Spleen (tissue), 11 donors: ENCODE results near the gene ABCA12. TPM values are rescaled to one million over a fixed set of nuclear protein-coding genes. Genes with fewer than 3 reads are reported as not detected.

Source experiments
- DNase-seq: peaks from one replicate; pipeline ENCODE4 v3.0.0-alpha.2; 2020
- H3K27ac ChIP-seq, 8 donors: fragments of 200-600 bp; sonication (generic) in 7 of 8; 1 replicate in 4 of 8; 2 replicates in 4 of 8; pipeline versions ENCODE4 v1.5.0 to v1.8.0; 2016 to 2021; ENCODE audit warnings: inconsistent platforms in 4 of 8, mild to moderate bottlenecking in 4 of 8, moderate library complexity in 1 of 8
- H3K27me3 ChIP-seq, 7 donors: fragments of 200-600 bp; sonication (generic) in 6 of 7; replicated peaks in 1 of 7; 1 replicate in 4 of 7; 2 replicates in 3 of 7; pipeline versions ENCODE4 v1.5.0 to v1.8.0; 2016 to 2021; ENCODE audit warnings: inconsistent platforms in 3 of 7, mild to moderate bottlenecking in 1 of 7
- H3K36me3 ChIP-seq, 6 donors: fragments of 200-600 bp; sonication (generic) in 5 of 6; 1 replicate in 4 of 6; 2 replicates in 2 of 6; pipeline versions ENCODE4 v1.5.0 to v1.8.0; 2016 to 2021; ENCODE audit warnings: inconsistent platforms in 2 of 6
- H3K4me1 ChIP-seq, 6 donors: fragments of 200-600 bp; sonication (generic) in 5 of 6; 1 replicate in 3 of 6; 2 replicates in 3 of 6; pipeline versions ENCODE4 v1.5.0 to v1.8.0; 2016 to 2021; ENCODE audit warnings: inconsistent platforms in 3 of 6
- H3K4me3 ChIP-seq, 8 donors: fragments of 200-600 bp; sonication (generic) in 7 of 8; 1 replicate in 4 of 8; 2 replicates in 4 of 8; pipeline versions ENCODE4 v1.5.0 to v1.8.0; 2016 to 2021; ENCODE audit warnings: inconsistent platforms in 4 of 8, mild to moderate bottlenecking in 4 of 8, moderate library complexity in 2 of 8
- H3K9me3 ChIP-seq, 8 donors: fragments of 200-600 bp; sonication (generic) in 7 of 8; 1 replicate in 4 of 8; 2 replicates in 4 of 8; pipeline versions ENCODE4 v1.5.0 to v1.8.0; 2016 to 2021; ENCODE audit warnings: inconsistent platforms in 4 of 8
- CTCF ChIP-seq, 11 experiments: fragments of 200-600 bp in 7 of 11; fragments of 450-650 bp in 4 of 11; sonication (generic) in 4 of 11; IDR thresholded peaks in 8 of 11; conservative IDR thresholded peaks in 3 of 11; 1 replicate in 7 of 11; 2 replicates in 4 of 11; pipeline versions ENCODE4 v1.4.0 to v1.8.0; 2016 to 2021; ENCODE audit warnings: antibody characterized with exemption in 11 of 11, inconsistent platforms in 4 of 11, mild to moderate bottlenecking in 1 of 11
- POLR2A ChIP-seq, 3 donors: fragments of 450-650 bp; IDR thresholded peaks; one replicate each; pipeline ENCODE4 v1.5.1; 2017; ENCODE audit warnings: antibody characterized with exemption in 3 of 3, mild to moderate bottlenecking in 1 of 3
- POLR2AphosphoS5 ChIP-seq, 3 donors: sonication (generic); formaldehyde crosslinking; IDR thresholded peaks; one replicate each; pipeline ENCODE4 v1.5.1; 2017; ENCODE audit warnings: antibody characterized with exemption in 3 of 3
- WGBS, 5 donors: extraction: QIAGEN DNeasy Blood & Tissue Kit in 3 of 5; methylation state at CpG; one replicate each; pipeline versions ENCODE4 v1.1.5 to v1.1.7; 2013 to 2018; 5-methylcytosine and 5-hydroxymethylcytosine counted together
- intact Hi-C: fragments of 100-400 bp; cut with DNase I; formaldehyde crosslinking; loops from one replicate; pipeline ENCODE4 v1.15.0; 2023; ENCODE audit warnings: low total_unique reads
- polyA plus RNA-seq, 3 donors: library from polyadenylated mRNA; stranded (reverse); fragments of 200-250 nt; gene quantifications; one replicate each; pipeline ENCODE4 v1.2.1, GENCODE V29; 2013
- total RNA-seq, 7 donors: library from RNA; depleted of rRNA in 3 of 7; stranded (reverse); fragments of >200 nt in 3 of 7; fragmentation: NEBNext Ultra II Directional in 4 of 7; extraction: Animal tissue kit (Norgen Biotek cat#: 25700) in 4 of 7; gene quantifications; one replicate each; pipeline versions ENCODE4 v1.1.0 to v1.2.1, GENCODE V29; 2016 to 2021
- donor health status: healthy with polysubstance abuse.
- donor health status: DM: no; HTN: no; CAD: no; lungs with moderate emphysema.
- donor health status: DM: no; HTN: no; CAD: no.
- donor health status: Bipolar disorder and iron deficiency.
- donor health status: healthy.
- donor health status: DM: no; HTN: no; CAD: no.
- donor health status: DM: yes; HTN: yes; CAD: no.

ABCA12 gene
- total and polyA plus RNA-seq, 10 donors, result not detected

GRCh38 chr2:215149060-215149459 lies 10.6 kb upstream of the ABCA12 start:
- Histone ChIP-seq H3K27me3 (no peaks in the 10 kb centered on the region), H3K9me3 (peaks cover 0 to 3% (median 0%) of the 10 kb centered on the region in 8 donors), H3K36me3 (no peaks in the 10 kb centered on the region), H3K4me3 (no peak overlapping the region), H3K4me1 (no peaks in the 10 kb centered on the region), H3K27ac (no peak overlapping the region)
- intact Hi-C loops, result no loop called here
- 80 to 95% (median 86%) methylated on average over 2 of the region's 2 CpGs for WGBS, 5 donors
- TF ChIP-seq POLR2AphosphoS5 (IDR thresholded peaks at IDR 0.05), result no peak
- no peak for TF ChIP-seq CTCF (IDR thresholded peaks at IDR 0.05 in 8 of 11, conservative IDR thresholded peaks at IDR 0.05 in 3 of 11)
- no peak for TF ChIP-seq POLR2A (IDR thresholded peaks at IDR 0.05)
- DNase-seq, result no peak

- no peak for DNase-seq
- Histone ChIP-seq H3K27ac (no peak overlapping the region), H3K27me3 (no peaks in the 10 kb centered on the region), H3K36me3 (no peaks in the 10 kb centered on the region), H3K4me3 (no peak overlapping the region), H3K4me1 (no peaks in the 10 kb centered on the region), H3K9me3 (peaks cover 0 to under 1% (median 0%) of the 10 kb centered on the region in 8 donors)
- intact Hi-C loops, result no loop called here
- WGBS, 5 donors, result 44 to 63% (median 60%) methylated on average over 3 of the region's 3 CpGs
- TF ChIP-seq POLR2A (IDR thresholded peaks at IDR 0.05), result no peak
- no peak for TF ChIP-seq CTCF (IDR thresholded peaks at IDR 0.05 in 8 of 11, conservative IDR thresholded peaks at IDR 0.05 in 3 of 11)
- no peak for TF ChIP-seq POLR2AphosphoS5 (IDR thresholded peaks at IDR 0.05)
Observed at GRCh38 chr2:215145611-215146010, 7.2 kb upstream of the ABCA12 start.

GRCh38 chr2:215144106-215144875 lies 5.9 kb upstream of the ABCA12 start:
- H3K4me1 ChIP-seq, result no peaks in the 10 kb centered on the region
- no peaks in the 10 kb centered on the region for H3K9me3 ChIP-seq
- 75 to 90% (median 76%) methylated on average over 5 of the region's 5 CpGs for WGBS, 5 donors
- intact Hi-C loops, result no loop called here
- no peak overlapping the region for H3K27ac ChIP-seq
- TF ChIP-seq CTCF (IDR thresholded peaks at IDR 0.05 in 8 of 11, conservative IDR thresholded peaks at IDR 0.05 in 3 of 11) (no peak), POLR2A (IDR thresholded peaks at IDR 0.05) (no peak), POLR2AphosphoS5 (IDR thresholded peaks at IDR 0.05) (no peak)
- no peak overlapping the region for H3K4me3 ChIP-seq
- peaks cover 0 to 6% (median 0%) of the 10 kb centered on the region in 7 donors for H3K27me3 ChIP-seq
- DNase-seq, result no peak
- H3K36me3 ChIP-seq, result no peaks in the 10 kb centered on the region

DNA sequence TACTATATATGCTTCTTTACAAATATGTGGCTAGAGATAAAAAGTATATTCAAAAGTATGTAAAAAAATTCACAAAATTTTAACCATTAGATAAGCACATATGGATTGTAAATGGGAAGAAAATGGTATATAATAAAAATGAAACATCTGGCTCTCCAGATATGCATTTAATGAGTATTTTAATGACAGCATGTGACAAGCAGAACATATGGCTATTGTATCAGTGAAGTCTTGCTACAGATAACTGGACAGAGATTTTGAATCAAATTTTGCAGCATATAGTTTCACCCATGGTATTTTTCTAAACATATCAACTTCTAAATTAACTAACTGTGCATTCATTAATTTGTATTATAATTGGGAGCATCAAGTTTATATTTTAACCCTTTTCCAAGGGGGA lies 5.0 kb upstream of the ABCA12 start:
- intact Hi-C loops, result no loop called here

More for the DNA sequence above, 5.0 kb upstream of the ABCA12 start:
- Histone ChIP-seq H3K27me3 (peaks cover 0 to 6% (median 0%) of the 10 kb centered on the region in 7 donors), H3K36me3 (no peaks in the 10 kb centered on the region), H3K4me3 (no peak overlapping the region), H3K9me3 (no peaks in the 10 kb centered on the region), H3K4me1 (no peaks in the 10 kb centered on the region), H3K27ac (no peak overlapping the region)
- no peak for DNase-seq
- TF ChIP-seq POLR2A (IDR thresholded peaks at IDR 0.05) (no peak), POLR2AphosphoS5 (IDR thresholded peaks at IDR 0.05) (no peak), CTCF (IDR thresholded peaks at IDR 0.05 in 8 of 11, conservative IDR thresholded peaks at IDR 0.05 in 3 of 11) (no peak)
